K562 (cell line): Measurements from ENCODE around the gene SLC25A5. TPM values are rescaled to one million over a fixed set of nuclear protein-coding genes. Genes with fewer than 3 reads are reported as not detected.

Experiments used
- CREM ChIP-seq: IDR thresholded peaks from 2 replicates; pipeline ENCODE4 v1.6.1; 2014; ENCODE audit warnings: antibody characterized with exemption, low read depth
- FOXJ3 ChIP-seq: sonication (generic); formaldehyde crosslinking; IDR thresholded peaks from 2 replicates; pipeline ENCODE4 v1.4.0; 2020; ENCODE audit warnings: mild to moderate bottlenecking, missing genetic modification reagents
- KLF10 ChIP-seq: fragments of 250-450 bp; sonication (Bioruptor Pico); IDR thresholded peaks from 2 replicates; pipeline ENCODE4 v1.6.1; 2021; ENCODE audit warnings: matching md5 sums
- L3MBTL2 ChIP-seq: fragments of 450-650 bp; IDR thresholded peaks from 2 replicates; pipeline ENCODE4 v1.6.1; 2016; ENCODE audit warnings: mild to moderate bottlenecking, moderate library complexity
- OTX1 ChIP-seq: fragments of 450-650 bp; formaldehyde crosslinking; IDR thresholded peaks from 2 replicates; pipeline ENCODE4 v1.4.0; 2022; ENCODE audit warnings: mild to moderate bottlenecking
- PRDM10 ChIP-seq: fragments of 450-650 bp; IDR thresholded peaks from 2 replicates; pipeline ENCODE4 v1.6.1; 2018; ENCODE audit not compliant: partially characterized antibody
- RBM39 ChIP-seq: fragments of 200-400 bp; formaldehyde crosslinking; optimal IDR thresholded peaks from 2 replicates; pipeline ENCODE3; 2018; ENCODE audit warnings: low read depth, low read length
- SIN3B ChIP-seq: fragments of 450-650 bp; IDR thresholded peaks from 2 replicates; pipeline ENCODE4 v1.6.1; 2017; ENCODE audit warnings: low read depth, mild to moderate bottlenecking, moderate library complexity
- TFAP4 ChIP-seq: sonication (generic); formaldehyde crosslinking; IDR thresholded peaks from 2 replicates; pipeline ENCODE4 v1.8.0; 2022; ENCODE audit warnings: missing genetic modification reagents, mild to moderate bottlenecking, moderate library complexity, borderline replicate concordance
- ZFP91 ChIP-seq: sonication (generic); formaldehyde crosslinking; IDR thresholded peaks from 2 replicates; pipeline ENCODE4 v1.8.0; 2022; ENCODE audit warnings: mild to moderate bottlenecking, missing genetic modification reagents
- ZNF696 ChIP-seq: fragments of 250-450 bp; sonication (Bioruptor Pico); conservative IDR thresholded peaks from 2 replicates; pipeline ENCODE4 v1.4.0; 2020; ENCODE audit warnings: mild to moderate bottlenecking, moderate library complexity
- ZNF780A ChIP-seq: fragments of 250-450 bp; sonication (Bioruptor Pico); IDR thresholded peaks from 2 replicates; pipeline ENCODE4 v1.5.0; 2021; ENCODE audit warnings: mild to moderate bottlenecking
- polyA plus RNA-seq, 8 experiments: library from polyadenylated mRNA; depleted of rRNA in 4 of 8; stranded (reverse) in 5 of 8; unstranded in 3 of 8; fragments of >200 nt; fragmentation: Nextera tagmentation in 2 of 8; fragmentation: Illumina TruSeq in 1 of 8; extraction: Ambion mirVana in 2 of 8; extraction: Trizol in 1 of 8; gene quantifications; 2 replicates each; pipeline versions ENCODE4 v1.2.1 to v1.2.3, GENCODE V29; 2011 to 2014; ENCODE audit warnings: inconsistent platforms in 1 of 8, missing spikeins in 1 of 8
- total RNA-seq, 7 experiments: library from RNA; depleted of rRNA in 6 of 7; stranded (reverse); fragments of >200 nt in 6 of 7; fragmentation: Illumina TruSeq in 2 of 7; extraction: Trizol in 2 of 7; gene quantifications; 2 replicates each; pipeline versions ENCODE4 v1.2.1 to v1.2.3, GENCODE V29; 2011 to 2021; ENCODE audit warnings: low replicate concordance in 1 of 7
- TF ChIP-seq, protein P1 (sequence below): fragments of 450-650 bp; formaldehyde crosslinking; conservative IDR thresholded peaks from 2 replicates; pipeline ENCODE4 v1.4.0; 2022; ENCODE audit warnings: mild to moderate bottlenecking, missing genetic modification characterization
- TF ChIP-seq, protein P2 (sequence below): fragments of 250-450 bp; sonication (Bioruptor Pico); IDR thresholded peaks from 2 replicates; pipeline ENCODE4 v1.4.0; 2020; ENCODE audit warnings: mild to moderate bottlenecking, moderate library complexity
- TF ChIP-seq, protein P3 (sequence below), 2 experiments: fragments of 450-650 bp; IDR thresholded peaks; 2 replicates each; pipeline ENCODE4 v1.6.1; 2016

Gene SLC25A5
- total and polyA plus RNA-seq, 9 of the 15 experiments (the other 6 are each of a cell fraction or from before 2014, with no cell fraction given), result 470 to 5,247 (median 596) TPM

- TF ChIP-seq, protein P1, sequence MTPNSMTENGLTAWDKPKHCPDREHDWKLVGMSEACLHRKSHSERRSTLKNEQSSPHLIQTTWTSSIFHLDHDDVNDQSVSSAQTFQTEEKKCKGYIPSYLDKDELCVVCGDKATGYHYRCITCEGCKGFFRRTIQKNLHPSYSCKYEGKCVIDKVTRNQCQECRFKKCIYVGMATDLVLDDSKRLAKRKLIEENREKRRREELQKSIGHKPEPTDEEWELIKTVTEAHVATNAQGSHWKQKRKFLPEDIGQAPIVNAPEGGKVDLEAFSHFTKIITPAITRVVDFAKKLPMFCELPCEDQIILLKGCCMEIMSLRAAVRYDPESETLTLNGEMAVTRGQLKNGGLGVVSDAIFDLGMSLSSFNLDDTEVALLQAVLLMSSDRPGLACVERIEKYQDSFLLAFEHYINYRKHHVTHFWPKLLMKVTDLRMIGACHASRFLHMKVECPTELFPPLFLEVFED (CRISPR knock-in tag), result no peak
- TF ChIP-seq RBM39, result no peak
- TF ChIP-seq FOXJ3 (CRISPR knock-in tag), result no peak
- no peak for TF ChIP-seq ZNF780A
- TF ChIP-seq ZNF696, result no peak
- no peak for TF ChIP-seq ZFP91
- TF ChIP-seq KLF10 (CRISPR knock-in tag), result no peak
- 0 out of 2 replicates have a peak, but pooled peaks have one; percentile 31 for TF ChIP-seq TFAP4 (CRISPR knock-in tag)
- peak; percentile 91 for TF ChIP-seq L3MBTL2
- TF ChIP-seq OTX1, result no peak
- TF ChIP-seq, protein P2, sequence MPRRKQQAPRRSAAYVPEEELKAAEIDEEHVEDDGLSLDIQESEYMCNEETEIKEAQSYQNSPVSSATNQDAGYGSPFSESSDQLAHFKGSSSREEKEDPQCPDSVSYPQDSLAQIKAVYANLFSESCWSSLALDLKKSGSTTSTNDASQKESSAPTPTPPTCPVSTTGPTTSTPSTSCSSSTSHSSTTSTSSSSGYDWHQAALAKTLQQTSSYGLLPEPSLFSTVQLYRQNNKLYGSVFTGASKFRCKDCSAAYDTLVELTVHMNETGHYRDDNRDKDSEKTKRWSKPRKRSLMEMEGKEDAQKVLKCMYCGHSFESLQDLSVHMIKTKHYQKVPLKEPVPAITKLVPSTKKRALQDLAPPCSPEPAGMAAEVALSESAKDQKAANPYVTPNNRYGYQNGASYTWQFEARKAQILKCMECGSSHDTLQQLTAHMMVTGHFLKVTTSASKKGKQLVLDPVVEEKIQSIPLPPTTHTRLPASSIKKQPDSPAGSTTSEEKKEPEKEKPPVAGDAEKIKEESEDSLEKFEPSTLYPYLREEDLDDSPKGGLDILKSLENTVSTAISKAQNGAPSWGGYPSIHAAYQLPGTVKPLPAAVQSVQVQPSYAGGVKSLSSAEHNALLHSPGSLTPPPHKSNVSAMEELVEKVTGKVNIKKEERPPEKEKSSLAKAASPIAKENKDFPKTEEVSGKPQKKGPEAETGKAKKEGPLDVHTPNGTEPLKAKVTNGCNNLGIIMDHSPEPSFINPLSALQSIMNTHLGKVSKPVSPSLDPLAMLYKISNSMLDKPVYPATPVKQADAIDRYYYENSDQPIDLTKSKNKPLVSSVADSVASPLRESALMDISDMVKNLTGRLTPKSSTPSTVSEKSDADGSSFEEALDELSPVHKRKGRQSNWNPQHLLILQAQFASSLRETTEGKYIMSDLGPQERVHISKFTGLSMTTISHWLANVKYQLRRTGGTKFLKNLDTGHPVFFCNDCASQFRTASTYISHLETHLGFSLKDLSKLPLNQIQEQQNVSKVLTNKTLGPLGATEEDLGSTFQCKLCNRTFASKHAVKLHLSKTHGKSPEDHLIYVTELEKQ, result no peak
- TF ChIP-seq, protein P3, sequence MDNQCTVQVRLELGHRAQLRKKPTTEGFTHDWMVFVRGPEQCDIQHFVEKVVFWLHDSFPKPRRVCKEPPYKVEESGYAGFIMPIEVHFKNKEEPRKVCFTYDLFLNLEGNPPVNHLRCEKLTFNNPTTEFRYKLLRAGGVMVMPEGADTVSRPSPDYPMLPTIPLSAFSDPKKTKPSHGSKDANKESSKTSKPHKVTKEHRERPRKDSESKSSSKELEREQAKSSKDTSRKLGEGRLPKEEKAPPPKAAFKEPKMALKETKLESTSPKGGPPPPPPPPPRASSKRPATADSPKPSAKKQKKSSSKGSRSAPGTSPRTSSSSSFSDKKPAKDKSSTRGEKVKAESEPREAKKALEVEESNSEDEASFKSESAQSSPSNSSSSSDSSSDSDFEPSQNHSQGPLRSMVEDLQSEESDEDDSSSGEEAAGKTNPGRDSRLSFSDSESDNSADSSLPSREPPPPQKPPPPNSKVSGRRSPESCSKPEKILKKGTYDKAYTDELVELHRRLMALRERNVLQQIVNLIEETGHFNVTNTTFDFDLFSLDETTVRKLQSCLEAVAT (IDR thresholded peaks at IDR 0.05), result no peak
- no peak for TF ChIP-seq SIN3B
- peak; percentile 51 for TF ChIP-seq PRDM10
- TF ChIP-seq CREM, result peak; percentile 11; the same call in 1 of the 2 replicates
Measured at GRCh38 chrX:119467842-119468550, at the start of gene SLC25A5 (continued).
